Right ventricle myocardium inferior (tissue), 1 donor: ENCODE data around the gene RECQL. TPM values are rescaled to one million over a fixed set of nuclear protein-coding genes. Genes with fewer than 3 reads are reported as not detected.
"Not testable (repeated sequence)": the region's sequence is repeated elsewhere in the genome, so short reads cannot be mapped to it uniquely, and the experiment has no call there.

Source experiments
- ATAC-seq: fragments of 200-7000 bp; cut with Tn5 transposase; one replicate; pipeline ENCODE4 v1.9.1; 2020; ENCODE audit warnings: mild to moderate bottlenecking, moderate library complexity
- DNase-seq: peaks from one replicate; pipeline ENCODE4 v3.0.0; 2021; ENCODE audit errors: missing footprints
- intact Hi-C: fragments of 100-400 bp; cut with DNase I; formaldehyde crosslinking; loops from one replicate; pipeline ENCODE4 v1.11.0; 2022
- total RNA-seq: library from RNA; stranded (reverse); fragmentation: NEBNext Ultra II Directional; extraction: Animal tissue kit (Norgen Biotek cat#: 25700); gene quantifications from one replicate; pipeline ENCODE4 v1.2.1, GENCODE V29; 2021
- donor health status: DM: no; HTN: yes; CAD: no; lungs with severe emphysema.

The RECQL gene
- total RNA-seq, 1 donor from 2014 or later, result 19.4 TPM

- intact Hi-C loops, result no loop called here
- ATAC-seq (no peak), DNase-seq (no peak)
These were observed 57.0 kb downstream of the RECQL start for GRCh38 chr12:21444193-21445146.

DNA sequence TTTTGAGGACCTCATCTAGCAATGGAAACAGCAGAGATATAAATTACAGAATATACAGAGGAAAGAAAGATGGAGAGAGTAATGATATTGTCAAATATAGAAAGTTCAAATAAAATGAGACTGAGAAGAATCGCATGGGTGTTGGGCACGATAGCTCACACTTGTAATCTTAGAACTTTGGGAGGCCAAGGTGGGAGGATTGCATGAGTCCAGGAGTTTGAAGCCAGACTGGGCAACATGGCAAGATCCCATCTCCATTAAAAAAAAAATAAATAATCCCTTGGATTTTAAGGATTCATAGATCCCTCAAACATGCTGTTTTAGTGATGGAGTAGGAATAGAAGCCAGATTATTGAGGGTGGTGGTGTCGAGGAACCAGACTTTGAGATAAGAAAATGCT, 62.1 kb downstream of the RECQL start:
- ATAC-seq (no peak), DNase-seq (no peak)
- intact Hi-C loops, result no loop called here

DNA sequence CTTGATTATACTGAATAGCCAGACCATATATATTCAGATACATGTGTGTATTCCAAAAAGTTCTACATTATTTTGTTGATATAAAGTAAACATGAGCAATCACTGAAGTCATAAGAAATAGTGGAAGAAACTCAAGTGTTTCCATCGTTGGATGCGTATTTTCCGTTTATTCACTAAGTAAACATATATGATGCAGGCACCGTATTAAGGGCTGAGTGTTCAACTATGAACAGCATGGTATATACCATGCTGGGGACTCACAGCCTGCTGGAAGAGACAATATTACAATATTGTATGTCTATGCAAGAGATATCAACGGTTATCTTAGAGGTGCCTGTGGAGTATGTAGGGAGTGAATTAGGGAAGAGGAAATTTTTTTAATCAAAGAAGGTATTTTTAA, 62.8 kb downstream of the RECQL start:
- ATAC-seq (no peak), DNase-seq (no peak)
- intact Hi-C loops, result no loop called here

DNA sequence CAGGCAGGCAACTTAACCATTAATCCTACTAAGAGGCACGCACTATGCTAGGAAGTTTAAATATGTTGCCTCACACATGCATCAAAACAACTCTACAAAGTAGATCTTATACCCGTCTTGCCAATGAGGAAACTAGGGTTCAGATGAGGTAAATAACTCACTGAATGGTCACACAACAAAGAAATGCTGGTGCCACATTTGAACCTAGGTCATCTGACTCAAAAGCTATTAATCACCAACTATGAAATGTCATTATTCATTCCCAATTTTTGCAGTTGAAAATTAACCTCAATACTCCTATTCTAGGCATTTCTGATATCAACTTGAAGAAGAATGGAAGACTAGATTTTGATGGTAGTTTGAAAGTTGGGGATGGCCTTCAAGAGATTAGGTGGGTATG, 66.7 kb downstream of the RECQL start:
- intact Hi-C loops, result no loop called here
- ATAC-seq (no peak), DNase-seq (no peak)

DNA sequence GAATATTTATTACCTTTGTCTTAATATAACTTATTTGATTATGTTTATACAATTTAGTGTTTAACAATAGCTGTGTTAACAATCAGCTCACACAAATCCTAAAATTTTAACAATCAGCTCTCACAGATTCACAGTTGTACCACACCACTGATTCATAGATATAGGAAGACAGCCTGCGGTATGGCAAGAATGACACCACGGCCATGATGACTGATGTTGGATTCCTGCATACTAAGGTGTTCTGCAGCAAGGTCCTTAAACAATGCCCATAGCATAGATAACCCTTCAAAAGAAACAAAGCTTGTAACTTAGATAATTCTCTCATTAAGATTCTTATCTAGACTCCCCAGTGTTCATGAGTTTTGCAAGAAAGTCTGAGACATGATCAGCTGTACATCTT, 67.9 kb downstream of the RECQL start:
- DNase-seq, result no peak
- no peak for ATAC-seq
- intact Hi-C loops, result no loop called here

DNA sequence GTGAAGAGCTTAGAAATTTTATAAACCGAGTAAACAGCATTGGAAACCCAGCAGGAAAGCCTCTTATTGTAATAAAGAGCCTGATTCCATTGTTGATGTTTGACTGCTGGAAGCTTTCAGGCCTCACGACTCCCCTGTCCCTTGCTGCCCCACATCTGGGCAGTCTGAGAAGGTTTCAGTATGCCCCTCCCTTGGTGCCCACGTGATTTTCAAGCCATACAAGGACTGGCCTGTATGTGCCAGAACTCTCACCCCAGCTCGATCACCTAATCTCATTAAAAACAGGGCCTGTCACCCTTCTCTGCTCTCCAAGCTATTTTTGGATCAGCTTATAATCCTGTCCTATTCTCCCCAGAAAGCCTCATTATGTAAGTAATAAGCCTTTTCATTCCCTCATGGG, 71.4 kb downstream of the RECQL start:
- ATAC-seq (no peak), DNase-seq (no peak)
- intact Hi-C loops, result no loop called here

GRCh38 chr12:21428241-21428640, 73.2 kb downstream of the RECQL start:
- ATAC-seq, result no peak
- intact Hi-C loops, result no loop called here
- no peak for DNase-seq

GRCh38 chr12:21419009-21419699, 82.3 kb downstream of the RECQL start:
- peak; percentile 59 for DNase-seq
- intact Hi-C loops, ATAC-seq: not testable (repeated sequence)

Other genes starting within 250 kb of the RECQL start
- gene SLCO1A2, start 166.7 kb downstream of the RECQL start, total RNA-seq, result not detected
- gene IAPP, start 128.7 kb downstream of the RECQL start, total RNA-seq, result not detected
- 16.5 TPM for gene PYROXD1, start 64.0 kb downstream of the RECQL start, total RNA-seq
- gene GOLT1B, start 154 bp upstream of the RECQL start, total RNA-seq, result 22.0 TPM
- gene SPX, start 24.7 kb upstream of the RECQL start, total RNA-seq, result 12.4 TPM
- not detected for gene GYS2, start 103.2 kb upstream of the RECQL start, total RNA-seq
- gene LDHB, start 156.2 kb upstream of the RECQL start, total RNA-seq, result 1,958 TPM